ENCODE results near the gene TLE3. TPM values are rescaled to one million over a fixed set of nuclear protein-coding genes. Genes with fewer than 3 reads are reported as not detected.

The TLE3 gene
- total RNA-seq, 6 experiments from 2014 or later, result 6.0 to 17.6 (median 13.8) TPM

DNA sequence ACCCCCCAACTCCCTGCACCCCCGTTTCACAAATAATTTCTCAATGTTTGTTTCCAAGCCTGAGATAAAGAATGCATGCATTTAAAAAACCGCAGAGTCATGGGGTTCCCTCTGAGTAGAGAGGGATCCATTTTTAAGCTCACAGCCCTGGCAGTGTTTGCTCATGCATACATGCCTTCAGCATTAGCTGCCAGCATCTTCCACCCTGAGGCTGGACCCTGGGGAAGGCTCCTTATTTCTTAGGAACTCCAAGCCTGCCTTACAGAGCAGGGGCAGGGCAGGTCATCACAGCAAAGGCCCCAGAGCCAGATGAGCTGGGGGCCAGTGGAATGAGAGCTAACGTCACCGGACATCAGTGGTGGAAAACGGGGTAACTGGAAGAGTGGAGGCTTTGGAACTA, 31.3 kb downstream of the TLE3 start:
- peaks cover 31% of the 10 kb centered on the region for H3K4me1 Mint-ChIP-seq (ENCODE audit: low read depth)
- TF ChIP-seq, protein P1, sequence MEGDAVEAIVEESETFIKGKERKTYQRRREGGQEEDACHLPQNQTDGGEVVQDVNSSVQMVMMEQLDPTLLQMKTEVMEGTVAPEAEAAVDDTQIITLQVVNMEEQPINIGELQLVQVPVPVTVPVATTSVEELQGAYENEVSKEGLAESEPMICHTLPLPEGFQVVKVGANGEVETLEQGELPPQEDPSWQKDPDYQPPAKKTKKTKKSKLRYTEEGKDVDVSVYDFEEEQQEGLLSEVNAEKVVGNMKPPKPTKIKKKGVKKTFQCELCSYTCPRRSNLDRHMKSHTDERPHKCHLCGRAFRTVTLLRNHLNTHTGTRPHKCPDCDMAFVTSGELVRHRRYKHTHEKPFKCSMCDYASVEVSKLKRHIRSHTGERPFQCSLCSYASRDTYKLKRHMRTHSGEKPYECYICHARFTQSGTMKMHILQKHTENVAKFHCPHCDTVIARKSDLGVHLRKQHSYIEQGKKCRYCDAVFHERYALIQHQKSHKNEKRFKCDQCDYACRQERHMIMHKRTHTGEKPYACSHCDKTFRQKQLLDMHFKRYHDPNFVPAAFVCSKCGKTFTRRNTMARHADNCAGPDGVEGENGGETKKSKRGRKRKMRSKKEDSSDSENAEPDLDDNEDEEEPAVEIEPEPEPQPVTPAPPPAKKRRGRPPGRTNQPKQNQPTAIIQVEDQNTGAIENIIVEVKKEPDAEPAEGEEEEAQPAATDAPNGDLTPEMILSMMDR (IDR thresholded peaks at IDR 0.05), result no peak
- H3K36me3 Mint-ChIP-seq (ENCODE audit: low read depth), result peaks cover 18% of the 10 kb centered on the region
- peak overlapping the region; percentile 18; the same call in 1 of the 2 replicates for H3K4me3 Mint-ChIP-seq
- peak overlapping the region; percentile 81 for H3K27ac Mint-ChIP-seq
- peak; percentile 68 for DNase-seq
- H3K9me3 Mint-ChIP-seq, result no peaks in the 10 kb centered on the region
- peaks cover 2% of the 10 kb centered on the region; the same call in 1 of the 2 replicates for H3K27me3 Mint-ChIP-seq (ENCODE audit: insufficient read depth)

DNA sequence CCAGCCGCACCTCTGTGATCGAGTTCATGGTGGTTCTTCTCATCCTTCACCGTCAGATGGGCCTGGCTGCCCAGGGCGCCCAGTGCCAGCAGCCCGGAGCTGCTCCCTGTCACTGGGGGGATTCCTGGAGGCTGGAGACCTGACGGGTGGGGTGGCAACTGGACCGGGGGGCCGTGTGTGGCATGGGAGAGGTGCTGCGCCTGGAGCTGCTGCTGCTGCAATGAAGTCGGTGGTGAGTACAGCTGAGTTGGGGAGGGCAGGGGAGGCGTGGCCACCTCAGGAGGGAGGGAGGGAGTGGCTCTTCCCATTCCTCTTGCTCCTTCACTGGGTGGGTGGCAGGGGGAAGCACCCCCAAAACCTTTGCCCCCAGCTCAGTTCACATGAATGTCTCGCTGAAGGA, 31.7 kb downstream of the TLE3 start:
- Mint-ChIP-seq H3K4me3 (peak overlapping the region; percentile 18; the same call in 1 of the 2 replicates), H3K9me3 (no peaks in the 10 kb centered on the region), H3K4me1 (ENCODE audit: low read depth) (peaks cover 31% of the 10 kb centered on the region), H3K27me3 (ENCODE audit: insufficient read depth) (peaks cover 2% of the 10 kb centered on the region; the same call in 1 of the 2 replicates), H3K27ac (peak overlapping the region; percentile 81), H3K36me3 (ENCODE audit: low read depth) (peaks cover 13% of the 10 kb centered on the region)
- TF ChIP-seq, protein P1 (IDR thresholded peaks at IDR 0.05), result no peak
- DNase-seq, result no peak

DNA sequence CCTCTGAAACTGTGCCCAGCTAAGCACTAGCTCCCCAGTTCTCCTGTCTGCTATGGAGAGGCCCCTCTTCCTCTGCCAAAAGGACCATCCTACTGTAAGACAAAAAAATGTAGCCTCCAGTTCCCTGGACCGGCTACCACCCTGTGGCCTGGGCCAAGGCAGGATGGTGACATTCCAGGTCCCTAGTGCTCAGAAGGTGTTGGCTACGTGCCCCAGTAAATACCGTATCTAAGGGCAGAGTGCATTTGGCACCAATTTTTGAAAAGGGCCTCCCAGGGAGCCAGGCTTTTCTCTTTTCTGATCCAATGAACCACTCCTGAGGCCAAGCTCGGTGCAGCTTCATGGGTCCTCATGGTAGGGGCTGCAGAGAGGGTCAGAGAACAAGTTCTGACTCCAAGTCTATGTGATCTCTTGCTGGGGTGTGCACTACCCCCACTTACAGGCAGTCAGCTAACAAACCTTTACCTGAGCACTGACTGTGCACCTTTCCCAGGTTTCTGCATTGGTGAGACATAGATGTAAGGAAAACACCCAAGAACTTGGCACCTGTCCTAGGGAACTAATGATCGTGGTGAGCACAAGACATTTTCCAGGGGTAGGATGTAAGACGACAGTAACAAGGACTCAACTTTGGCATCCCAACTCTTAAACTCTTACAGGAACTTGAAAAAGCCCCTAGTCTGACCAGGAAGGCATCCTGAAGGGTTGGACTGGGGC, 32.6 kb downstream of the TLE3 start:
- H3K27ac Mint-ChIP-seq, result no peak overlapping the region
- TF ChIP-seq, protein P1 (IDR thresholded peaks at IDR 0.05), result no peak
- DNase-seq, result no peak
- H3K36me3 Mint-ChIP-seq (ENCODE audit: low read depth), result peaks cover 8% of the 10 kb centered on the region; the same call in 1 of the 2 replicates
- H3K4me3 Mint-ChIP-seq, result no peak overlapping the region
- no peaks in the 10 kb centered on the region for H3K9me3 Mint-ChIP-seq
- H3K4me1 Mint-ChIP-seq (ENCODE audit: low read depth), result peaks cover 31% of the 10 kb centered on the region
- H3K27me3 Mint-ChIP-seq (ENCODE audit: insufficient read depth), result peaks cover 2% of the 10 kb centered on the region; the same call in 1 of the 2 replicates

DNA sequence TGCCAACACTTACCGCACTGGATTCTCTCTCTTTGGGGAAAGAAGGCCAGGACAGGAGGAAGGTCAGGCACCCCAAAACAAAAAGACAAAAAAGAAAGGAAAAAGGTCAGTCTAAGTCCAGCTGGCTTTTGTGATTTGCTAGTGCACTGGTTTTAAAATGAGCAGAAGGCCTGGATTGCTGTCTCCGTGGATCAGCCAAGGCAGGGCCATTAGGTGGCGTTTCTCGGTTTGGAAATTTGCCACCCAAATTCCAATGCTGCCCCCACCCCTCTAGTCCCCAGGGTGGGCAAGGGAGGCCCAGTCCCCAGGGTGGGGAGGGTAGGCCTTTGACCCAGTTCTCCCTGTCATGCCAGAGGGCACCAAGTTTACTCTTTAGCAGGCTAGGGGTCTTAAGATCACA, 33.3 kb downstream of the TLE3 start:
- Mint-ChIP-seq H3K9me3 (no peaks in the 10 kb centered on the region), H3K27me3 (ENCODE audit: insufficient read depth) (peaks cover 2% of the 10 kb centered on the region; the same call in 1 of the 2 replicates), H3K36me3 (ENCODE audit: low read depth) (peaks cover 8% of the 10 kb centered on the region; the same call in 1 of the 2 replicates), H3K4me1 (ENCODE audit: low read depth) (peaks cover 31% of the 10 kb centered on the region), H3K27ac (no peak overlapping the region), H3K4me3 (no peak overlapping the region)
- DNase-seq, result no peak
- TF ChIP-seq, protein P1 (IDR thresholded peaks at IDR 0.05), result no peak

DNA sequence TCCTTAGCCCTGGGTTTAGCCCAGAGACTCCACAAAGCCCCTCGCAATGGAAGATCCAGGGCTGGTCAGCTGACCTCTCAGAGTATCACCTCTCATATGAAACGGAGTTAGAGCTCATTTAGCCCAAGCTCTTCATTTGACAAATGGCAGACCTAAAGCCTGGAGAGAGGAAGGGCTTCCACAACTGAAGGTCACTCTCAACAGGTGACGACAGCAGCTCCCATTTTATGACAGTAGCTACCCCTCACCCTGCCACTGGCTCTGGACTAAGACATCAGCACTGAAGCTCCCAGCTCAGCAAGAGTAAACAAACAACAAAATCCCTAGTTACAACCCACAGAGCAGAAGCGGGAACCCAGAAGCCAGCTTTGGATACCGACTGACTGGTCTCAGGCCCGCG, 33.7 kb downstream of the TLE3 start:
- peaks cover 31% of the 10 kb centered on the region for H3K4me1 Mint-ChIP-seq (ENCODE audit: low read depth)
- DNase-seq, result no peak
- H3K27ac Mint-ChIP-seq, result no peak overlapping the region

More for the DNA sequence above, 33.7 kb downstream of the TLE3 start:
- H3K27me3 Mint-ChIP-seq (ENCODE audit: insufficient read depth), result peaks cover 2% of the 10 kb centered on the region; the same call in 1 of the 2 replicates
- H3K9me3 Mint-ChIP-seq, result no peaks in the 10 kb centered on the region
- H3K36me3 Mint-ChIP-seq (ENCODE audit: low read depth), result peaks cover 11% of the 10 kb centered on the region; the same call in 1 of the 2 replicates
- TF ChIP-seq, protein P1 (IDR thresholded peaks at IDR 0.05), result no peak
- H3K4me3 Mint-ChIP-seq, result no peak overlapping the region

Data from HFFc6 (cell line).